BLaER1 (cell line): ENCODE measurements around the gene NOSTRIN.

ENCODE experiments used
- H3K27ac ChIP-seq: shearing (Covaris generic); formaldehyde crosslinking; 2 replicates; pipeline ENCODE4 v1.8.1; 2022
- H3K27me3 ChIP-seq: shearing (Covaris generic); formaldehyde crosslinking; 2 replicates; pipeline ENCODE4 v1.8.1; 2022
- H3K36me3 ChIP-seq: shearing (Covaris generic); formaldehyde crosslinking; 2 replicates; pipeline ENCODE4 v1.8.1; 2022
- H3K4me1 ChIP-seq: shearing (Covaris generic); formaldehyde crosslinking; 2 replicates; pipeline ENCODE4 v1.8.1; 2022
- H3K4me2 ChIP-seq: shearing (Covaris generic); formaldehyde crosslinking; 2 replicates; pipeline ENCODE4 v1.8.1; 2022
- H3K4me3 ChIP-seq: shearing (Covaris generic); formaldehyde crosslinking; 2 replicates; pipeline ENCODE4 v1.8.1; 2022
- H3K9ac ChIP-seq: shearing (Covaris generic); formaldehyde crosslinking; 2 replicates; pipeline ENCODE4 v1.8.1; 2022
- H3K9me3 ChIP-seq: shearing (Covaris generic); formaldehyde crosslinking; 2 replicates; pipeline ENCODE4 v1.8.1; 2022
- H4K20me1 ChIP-seq: shearing (Covaris generic); formaldehyde crosslinking; 2 replicates; pipeline ENCODE4 v1.8.1; 2022
- Cebpa-rat ChIP-seq: shearing (Covaris generic); IDR thresholded peaks from 2 replicates; pipeline ENCODE4 v1.8.1; 2022

NOSTRIN gene

DNA sequence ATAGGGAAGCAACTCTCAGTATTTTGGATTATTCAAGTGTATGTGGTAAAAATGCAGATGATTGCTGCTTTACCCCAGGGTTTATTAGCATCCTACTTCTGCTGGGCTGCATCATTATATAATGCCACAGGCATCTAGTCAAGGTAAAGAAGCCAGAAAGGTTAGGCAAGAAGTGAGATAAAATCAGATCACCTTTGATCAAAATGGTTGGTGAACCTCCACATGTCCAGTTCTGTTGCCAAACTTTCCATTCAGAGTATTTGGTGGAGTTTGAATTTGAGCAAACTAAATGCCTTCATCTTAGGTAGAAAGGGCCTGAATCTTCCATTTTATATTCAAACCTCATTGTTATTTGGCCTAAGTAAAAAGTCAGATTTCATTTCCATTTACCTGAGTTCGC is 29.7 kb upstream of the NOSTRIN start:
- Histone ChIP-seq H4K20me1 (no peaks in the 10 kb centered on the region), H3K27ac (no peak overlapping the region), H3K36me3 (peaks cover 51% of the 10 kb centered on the region)

DNA sequence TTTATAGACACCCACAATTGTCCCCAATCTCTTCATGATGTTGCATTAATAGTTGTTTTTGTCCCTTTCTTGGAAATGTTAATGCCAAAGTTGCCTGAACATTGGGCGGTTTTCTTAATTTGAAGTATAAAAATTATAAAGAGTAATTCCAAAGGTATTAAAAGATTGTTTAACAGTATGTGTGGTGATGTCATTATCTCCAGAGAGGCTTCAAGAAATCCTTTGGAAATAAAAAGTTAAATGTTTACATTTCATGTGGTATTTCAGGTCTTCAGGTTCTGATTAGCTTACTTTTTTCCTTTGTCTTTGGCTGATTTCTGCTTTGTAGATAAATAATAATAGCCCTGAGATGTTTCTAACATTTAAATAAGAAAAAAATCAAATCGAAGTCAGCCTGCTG is 29.3 kb upstream of the NOSTRIN start:
- no peak overlapping the region for H3K27ac ChIP-seq
- no peak overlapping the region for H3K9ac ChIP-seq
- no peak overlapping the region for H3K4me3 ChIP-seq
- 0 out of 2 replicates have a peak, but pooled peaks cover 5% of the 10 kb centered on the region for H3K9me3 ChIP-seq
- H3K4me1 ChIP-seq, result no peaks in the 10 kb centered on the region
- no peak for TF ChIP-seq Cebpa-rat
- no peaks in the 10 kb centered on the region for H4K20me1 ChIP-seq
- no peak overlapping the region for H3K4me2 ChIP-seq
- peaks cover 48% of the 10 kb centered on the region for H3K36me3 ChIP-seq
- no peaks in the 10 kb centered on the region for H3K27me3 ChIP-seq

More for the DNA sequence above, 29.7 kb upstream of the NOSTRIN start:
- peaks cover under 1% of the 10 kb centered on the region; the same call in 1 of the 2 replicates for H3K4me1 ChIP-seq
- TF ChIP-seq Cebpa-rat, result no peak
- H3K9ac ChIP-seq, result no peak overlapping the region
- H3K9me3 ChIP-seq, result 0 out of 2 replicates have a peak, but pooled peaks cover 6% of the 10 kb centered on the region
- H3K27me3 ChIP-seq, result no peaks in the 10 kb centered on the region
- no peak overlapping the region for H3K4me3 ChIP-seq
- H3K4me2 ChIP-seq, result no peak overlapping the region

DNA sequence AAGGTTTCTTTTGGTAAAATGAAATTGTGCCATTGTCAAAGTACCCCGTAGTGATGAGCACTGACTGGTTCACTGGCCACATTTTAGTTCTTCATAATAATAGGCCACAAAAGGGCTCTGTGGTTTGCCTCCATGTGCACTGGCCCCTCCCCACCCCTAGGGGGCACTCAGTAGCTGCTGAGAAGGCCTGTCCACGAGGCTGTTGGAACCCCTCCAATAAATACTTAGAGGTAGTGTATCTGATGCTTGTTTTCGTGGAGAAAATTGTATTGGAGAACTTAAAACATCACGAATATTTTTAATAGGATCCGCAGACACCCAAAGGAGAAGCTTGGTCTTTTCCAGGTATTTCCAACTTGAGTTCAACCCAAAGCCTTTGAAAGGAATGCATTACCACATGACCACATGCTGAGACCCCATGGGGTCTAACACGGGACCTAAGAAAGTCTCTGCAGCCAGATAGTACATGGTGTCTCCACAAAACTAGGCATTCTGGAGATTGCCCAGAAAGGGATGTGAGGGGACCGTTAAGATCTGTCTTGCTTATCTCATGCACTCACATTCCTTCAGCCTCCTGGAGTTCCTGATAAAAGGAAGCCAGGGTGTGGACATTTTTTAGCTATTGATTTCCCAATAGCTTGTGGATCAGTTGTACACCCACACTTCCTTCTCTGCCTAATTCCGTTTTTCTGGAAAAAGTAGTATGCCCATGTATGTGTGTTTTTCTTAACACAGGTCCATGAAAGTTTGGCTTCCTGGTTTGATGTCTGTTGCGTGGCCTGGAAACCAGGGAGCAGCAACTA is 28.5 kb upstream of the NOSTRIN start:
- peaks cover 42% of the 10 kb centered on the region for H3K36me3 ChIP-seq
- TF ChIP-seq Cebpa-rat, result no peak
- H3K27ac ChIP-seq, result no peak overlapping the region
- no peak overlapping the region for H3K9ac ChIP-seq
- H4K20me1 ChIP-seq, result no peaks in the 10 kb centered on the region
- no peak overlapping the region for H3K4me3 ChIP-seq
- H3K9me3 ChIP-seq, result no peaks in the 10 kb centered on the region
- H3K4me1 ChIP-seq, result no peaks in the 10 kb centered on the region
- no peaks in the 10 kb centered on the region for H3K27me3 ChIP-seq
- no peak overlapping the region for H3K4me2 ChIP-seq

GRCh38 chr2:168775837-168776236 is 26.6 kb upstream of the NOSTRIN start:
- no peak for TF ChIP-seq Cebpa-rat
- Histone ChIP-seq H3K4me3 (no peak overlapping the region), H3K9ac (no peak overlapping the region), H3K9me3 (no peaks in the 10 kb centered on the region), H3K4me1 (no peaks in the 10 kb centered on the region), H3K27me3 (no peaks in the 10 kb centered on the region), H3K4me2 (no peak overlapping the region), H4K20me1 (no peaks in the 10 kb centered on the region), H3K36me3 (peaks cover 26% of the 10 kb centered on the region), H3K27ac (no peak overlapping the region)

- no peaks in the 10 kb centered on the region for H4K20me1 ChIP-seq
- H3K27me3 ChIP-seq, result no peaks in the 10 kb centered on the region
- H3K36me3 ChIP-seq, result 0 out of 2 replicates have a peak, but pooled peaks cover 5% of the 10 kb centered on the region
- no peak overlapping the region for H3K9ac ChIP-seq
- H3K4me3 ChIP-seq, result no peak overlapping the region
- no peaks in the 10 kb centered on the region for H3K4me1 ChIP-seq
- H3K9me3 ChIP-seq, result no peaks in the 10 kb centered on the region
- no peak overlapping the region for H3K4me2 ChIP-seq
- TF ChIP-seq Cebpa-rat, result no peak
- H3K27ac ChIP-seq, result no peak overlapping the region
Observed at GRCh38 chr2:168780669-168781071, 21.8 kb upstream of the NOSTRIN start.

- no peaks in the 10 kb centered on the region for H3K9me3 ChIP-seq
- H3K4me1 ChIP-seq, result no peaks in the 10 kb centered on the region
- no peaks in the 10 kb centered on the region for H3K27me3 ChIP-seq
- no peak overlapping the region for H3K4me2 ChIP-seq
- H4K20me1 ChIP-seq, result no peaks in the 10 kb centered on the region
- no peaks in the 10 kb centered on the region for H3K36me3 ChIP-seq
- no peak overlapping the region for H3K9ac ChIP-seq
- TF ChIP-seq Cebpa-rat, result no peak
- no peak overlapping the region for H3K4me3 ChIP-seq
- no peak overlapping the region for H3K27ac ChIP-seq
Observed at GRCh38 chr2:168781191-168781817, 21.1 kb upstream of the NOSTRIN start.

DNA sequence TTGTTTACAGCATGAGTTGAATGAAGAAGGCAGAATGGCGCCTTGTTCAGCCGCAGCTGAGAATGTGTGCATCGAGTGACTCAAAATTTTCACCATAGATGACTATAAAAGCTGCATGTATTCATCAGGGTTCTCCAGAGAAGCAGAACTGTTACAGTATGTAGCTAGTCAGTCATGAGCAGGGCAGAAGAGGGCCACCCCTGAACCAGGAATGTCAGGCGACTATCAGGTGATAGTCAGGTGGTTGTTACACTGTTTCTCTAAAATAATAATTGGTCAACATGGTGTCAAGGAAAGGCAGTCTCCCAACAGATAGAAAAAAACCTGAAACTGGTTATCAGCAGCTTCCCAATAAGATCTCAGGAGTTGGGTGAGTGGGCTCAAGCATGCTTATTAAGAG is 20.2 kb upstream of the NOSTRIN start:
- Histone ChIP-seq H4K20me1 (no peaks in the 10 kb centered on the region), H3K4me3 (no peak overlapping the region), H3K4me1 (no peaks in the 10 kb centered on the region), H3K9ac (no peak overlapping the region), H3K9me3 (no peaks in the 10 kb centered on the region), H3K27ac (no peak overlapping the region), H3K36me3 (no peaks in the 10 kb centered on the region), H3K4me2 (no peak overlapping the region), H3K27me3 (no peaks in the 10 kb centered on the region)
- no peak for TF ChIP-seq Cebpa-rat

DNA sequence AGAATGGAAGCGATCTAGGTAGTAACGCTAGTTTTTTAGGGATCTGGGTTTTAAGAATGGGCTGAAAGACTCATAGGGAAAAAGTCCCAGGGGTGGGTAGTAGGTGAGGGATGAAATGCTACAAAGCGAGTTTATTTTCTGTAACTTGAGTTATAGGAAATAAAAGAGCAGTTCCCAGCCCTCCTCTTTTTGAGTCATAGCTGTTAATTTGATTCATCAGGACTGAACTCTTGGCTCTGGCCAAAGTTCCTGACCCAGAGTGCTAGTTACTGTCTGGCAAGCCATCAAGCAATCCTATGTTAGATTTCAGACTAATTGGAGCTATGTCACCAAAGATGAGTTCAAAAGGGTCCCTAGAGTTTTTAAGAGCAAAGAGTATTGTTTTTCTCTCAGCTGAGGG is 17.4 kb upstream of the NOSTRIN start:
- H3K27ac ChIP-seq, result no peak overlapping the region
- no peak overlapping the region for H3K4me3 ChIP-seq
- H3K9ac ChIP-seq, result no peak overlapping the region
- H4K20me1 ChIP-seq, result no peaks in the 10 kb centered on the region
- no peaks in the 10 kb centered on the region for H3K9me3 ChIP-seq
- H3K4me1 ChIP-seq, result no peaks in the 10 kb centered on the region
- no peaks in the 10 kb centered on the region for H3K27me3 ChIP-seq
- TF ChIP-seq Cebpa-rat, result no peak
- H3K4me2 ChIP-seq, result no peak overlapping the region
- H3K36me3 ChIP-seq, result no peaks in the 10 kb centered on the region

GRCh38 chr2:168787098-168787781 is 15.2 kb upstream of the NOSTRIN start:
- no peak overlapping the region for H3K4me2 ChIP-seq
- no peaks in the 10 kb centered on the region for H3K4me1 ChIP-seq
- no peak overlapping the region for H3K4me3 ChIP-seq
- no peak overlapping the region for H3K9ac ChIP-seq
- H3K9me3 ChIP-seq, result no peaks in the 10 kb centered on the region
- no peak for TF ChIP-seq Cebpa-rat
- no peak overlapping the region for H3K27ac ChIP-seq
- H3K36me3 ChIP-seq, result no peaks in the 10 kb centered on the region
- H3K27me3 ChIP-seq, result no peaks in the 10 kb centered on the region
- no peaks in the 10 kb centered on the region for H4K20me1 ChIP-seq
